HG02623 (cell line): ENCODE measurements around the gene HOXC9.

ENCODE experiments used
- ATAC-seq: cut with Tn5 transposase; IDR thresholded peaks from one replicate; pipeline ENCODE4 v1.9.1; 2021; ENCODE audit warnings: moderate library complexity; ENCODE audit not compliant: unreplicated experiment

Gene HOXC9

GRCh38 chr12:54049108-54049507, 49.1 kb downstream of the HOXC9 start:
- no peak for ATAC-seq

DNA sequence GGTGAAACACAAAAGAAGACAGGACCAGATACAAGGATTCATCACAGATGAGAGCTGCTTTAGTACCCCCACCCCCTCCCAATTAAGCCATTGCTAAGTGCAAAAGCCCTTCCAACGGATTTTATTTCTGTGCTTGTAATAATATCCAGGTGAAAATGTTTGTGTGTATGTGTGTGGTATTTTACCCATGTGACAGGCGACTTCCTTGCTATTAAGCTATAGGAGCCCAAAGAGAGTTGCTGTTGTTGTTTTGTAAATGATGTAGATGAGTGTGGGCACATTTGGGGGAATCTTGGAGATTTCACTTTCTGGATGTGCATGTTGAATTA, 50.5 kb downstream of the HOXC9 start:
- ATAC-seq, result no peak

- ATAC-seq, result no peak
Observed at GRCh38 chr12:54051026-54051842, 51.3 kb downstream of the HOXC9 start.

- no peak for ATAC-seq
Observed at GRCh38 chr12:54051874-54052437, 52.0 kb downstream of the HOXC9 start.

DNA sequence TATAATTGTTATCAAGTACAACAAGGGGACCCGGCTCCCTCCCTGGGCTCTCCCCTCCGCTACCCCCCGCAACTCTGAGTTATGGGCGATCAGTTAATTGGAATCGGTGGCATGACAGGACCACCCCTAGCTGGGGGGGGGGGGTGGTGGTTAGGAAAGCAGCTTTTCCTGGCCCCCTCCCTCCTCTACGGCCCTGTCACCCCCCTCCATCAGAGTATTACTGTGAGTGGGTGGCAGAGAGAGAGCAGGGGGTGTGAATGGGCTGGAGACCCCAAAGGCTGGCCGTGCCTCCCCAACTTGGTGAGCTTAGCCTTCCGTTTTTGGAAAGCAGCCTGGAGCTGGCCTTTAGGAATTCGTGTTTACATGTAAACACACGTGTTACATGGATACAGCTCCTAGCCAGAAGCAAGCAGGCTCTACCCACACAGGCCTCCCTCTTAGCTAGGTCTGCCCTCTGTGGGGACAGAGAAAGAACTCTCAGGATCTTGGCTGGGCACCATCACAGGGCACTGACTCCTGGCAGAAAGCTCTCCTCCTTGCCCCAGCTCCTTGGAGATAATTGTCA, 52.6 kb downstream of the HOXC9 start:
- ATAC-seq, result no peak
